ENCODE measurements around the gene VAPB. TPM values are rescaled to one million over a fixed set of nuclear protein-coding genes. Genes with fewer than 3 reads are reported as not detected.
A peak's percentile ranks its signal among the peaks of the same experiment; 100 is the strongest.

The VAPB gene
- polyA plus RNA-seq, 1 experiment: 43.8 TPM

GRCh38 chr20:58384821-58385220 is 4.2 kb upstream of the VAPB start:
- Histone ChIP-seq H3K27me3 (ENCODE audit: control insufficient read depth, insufficient read depth, low read length) (peaks cover 3% of the 10 kb centered on the region), H3K9me3 (ENCODE audit: control insufficient read depth, insufficient read depth, low read length) (peaks cover 3% of the 10 kb centered on the region), H3K27ac (ENCODE audit: low read depth, low read length) (no peak overlapping the region), H3K4me3 (ENCODE audit: low read depth, low read length) (no peak overlapping the region)
- CTCF ChIA-PET: interaction anchor here (1.5 kb wide), 1 partner anchor 147 kb away, joined by 4 read pairs; no protein-coding TSS in a partner anchor
- TF ChIP-seq CTCF (IDR thresholded peaks at IDR 0.05; ENCODE audit: low read depth, low read length): no peak
- DNase-seq (ENCODE audit: low read depth, low spot score): no peak
- POLR2A ChIA-PET: no interaction called here

- TF ChIP-seq CTCF (IDR thresholded peaks at IDR 0.05; ENCODE audit: low read depth, low read length): no peak
- Histone ChIP-seq H3K9me3 (ENCODE audit: control insufficient read depth, insufficient read depth, low read length) (no peaks in the 10 kb centered on the region; the same call in 1 of the 2 replicates), H3K27ac (ENCODE audit: low read depth, low read length) (no peak overlapping the region), H3K4me3 (ENCODE audit: low read depth, low read length) (no peak overlapping the region), H3K27me3 (ENCODE audit: control insufficient read depth, insufficient read depth, low read length) (no peaks in the 10 kb centered on the region)
- POLR2A ChIA-PET: interaction anchor here (1.0 to 1.1 kb wide), 2 partner anchors 124 to 127 kb away, joined by 3 to 5 read pairs; partner anchors contain the start of gene APCDD1L
- CTCF ChIA-PET: interaction anchor here (1.0 to 1.1 kb wide), 2 partner anchors 154 to 263 kb away, joined by 3 to 4 read pairs; partner anchors contain the start of gene STX16
- no peak for DNase-seq (ENCODE audit: low read depth, low spot score)
These were observed 914 bp upstream of the VAPB start for GRCh38 chr20:58388028-58388601.

GRCh38 chr20:58389324-58389967 is 417 bp downstream of the VAPB start:
- ChIA-PET CTCF (interaction anchor here (0.5 to 1.1 kb wide), 5 partner anchors 8 to 156 kb away, joined by 3 to 4 read pairs (median 4); no protein-coding TSS in a partner anchor), POLR2A (interaction anchor here (0.8 to 1.1 kb wide), 4 partner anchors 29 to 262 kb away, joined by 3 to 12 read pairs (median 4); partner anchors contain the start of genes APCDD1L and STX16)
- Histone ChIP-seq H3K4me3 (ENCODE audit: low read depth, low read length) (peak overlapping the region; percentile 93), H3K9me3 (ENCODE audit: control insufficient read depth, insufficient read depth, low read length) (no peaks in the 10 kb centered on the region; the same call in 1 of the 2 replicates), H3K27me3 (ENCODE audit: control insufficient read depth, insufficient read depth, low read length) (no peaks in the 10 kb centered on the region), H3K27ac (ENCODE audit: low read depth, low read length) (peak overlapping the region; percentile 86)
- TF ChIP-seq CTCF (IDR thresholded peaks at IDR 0.05; ENCODE audit: low read depth, low read length): no peak
- DNase-seq (ENCODE audit: low read depth, low spot score): no peak

GRCh38 chr20:58389968-58390658 is 1.1 kb downstream of the VAPB start:
- POLR2A ChIA-PET: no interaction called here
- Histone ChIP-seq H3K27ac (ENCODE audit: low read depth, low read length) (no peak overlapping the region), H3K4me3 (ENCODE audit: low read depth, low read length) (peak overlapping the region; percentile 93), H3K27me3 (ENCODE audit: control insufficient read depth, insufficient read depth, low read length) (no peaks in the 10 kb centered on the region), H3K9me3 (ENCODE audit: control insufficient read depth, insufficient read depth, low read length) (no peaks in the 10 kb centered on the region; the same call in 1 of the 2 replicates)
- DNase-seq (ENCODE audit: low read depth, low spot score): no peak
- CTCF ChIA-PET: no interaction called here
- TF ChIP-seq CTCF (IDR thresholded peaks at IDR 0.05; ENCODE audit: low read depth, low read length): no peak
